H9 (cell line): ENCODE measurements around the gene FICD. TPM values are rescaled to one million over a fixed set of nuclear protein-coding genes. Genes with fewer than 3 reads are reported as not detected.

Source experiments
- DNase-seq: peaks from one replicate; pipeline ENCODE4 v3.0.0-alpha.2; 2017
- H2AFZ ChIP-seq: one replicate; pipeline ENCODE4 v1.6.1; 2013; ENCODE audit warnings: mild to moderate bottlenecking, low read length, control low read depth, moderate library complexity
- H2AK5ac ChIP-seq: 2 replicates; pipeline ENCODE4 v1.6.1; 2013; ENCODE audit warnings: low read length, control low read depth, mixed read lengths; ENCODE audit not compliant: insufficient read length
- H2BK120ac ChIP-seq: one replicate; pipeline ENCODE4 v1.6.1; 2013; ENCODE audit warnings: low read depth, mild to moderate bottlenecking, low read length, control low read depth, inconsistent platforms; ENCODE audit not compliant: poor library complexity, severe bottlenecking
- H2BK12ac ChIP-seq: 2 replicates; pipeline ENCODE4 v1.6.1; 2013; ENCODE audit warnings: low read length, control low read depth, mixed read lengths, low read depth; ENCODE audit not compliant: insufficient read length
- H2BK15ac ChIP-seq: 2 replicates; pipeline ENCODE4 v1.6.1; 2013; ENCODE audit warnings: low read depth, low read length, control low read depth
- H2BK20ac ChIP-seq: one replicate; pipeline ENCODE4 v1.6.1; 2013; ENCODE audit warnings: low read depth, mild to moderate bottlenecking, low read length, control low read depth, inconsistent platforms; ENCODE audit not compliant: poor library complexity, severe bottlenecking
- H2BK5ac ChIP-seq: 2 replicates; pipeline ENCODE4 v1.6.1; 2013; ENCODE audit warnings: low read length, control low read depth, mixed read lengths; ENCODE audit not compliant: insufficient read length
- H3K14ac ChIP-seq: 2 replicates; pipeline ENCODE4 v1.6.1; 2013; ENCODE audit warnings: low read length, control low read depth; ENCODE audit not compliant: insufficient read depth
- H3K18ac ChIP-seq: 2 replicates; pipeline ENCODE4 v1.6.1; 2013; ENCODE audit warnings: low read depth, mild to moderate bottlenecking, mixed read lengths, low read length, control low read depth; ENCODE audit not compliant: insufficient read length
- H3K23ac ChIP-seq: 2 replicates; pipeline ENCODE4 v1.6.1; 2013; ENCODE audit warnings: low read length, control low read depth, mixed read lengths, low read depth; ENCODE audit not compliant: insufficient read length
- H3K23me2 ChIP-seq: 2 replicates; pipeline ENCODE4 v1.6.1; 2013; ENCODE audit warnings: low read depth, mild to moderate bottlenecking, mixed read lengths, low read length, control low read depth; ENCODE audit not compliant: insufficient read length, poor library complexity, severe bottlenecking
- H3K27ac ChIP-seq: 2 replicates; pipeline ENCODE4 v1.5.1; 2013; ENCODE audit warnings: low read length, control low read depth, mixed read lengths, low read depth; ENCODE audit not compliant: insufficient read length
- H3K27me3 ChIP-seq: 2 replicates; pipeline ENCODE4 v1.6.1; 2013; ENCODE audit warnings: low read length, control low read depth, inconsistent platforms; ENCODE audit not compliant: insufficient read depth
- H3K4ac ChIP-seq: 2 replicates; pipeline ENCODE4 v1.6.1; 2013; ENCODE audit warnings: low read depth, mild to moderate bottlenecking, control low read depth, inconsistent platforms, low read length, moderate library complexity
- H3K4me1 ChIP-seq: 2 replicates; pipeline ENCODE4 v1.6.1; 2013; ENCODE audit warnings: low read length, control low read depth, inconsistent platforms; ENCODE audit not compliant: insufficient read depth
- H3K4me2 ChIP-seq: 2 replicates; pipeline ENCODE4 v1.6.1; 2013; ENCODE audit warnings: low read length, control low read depth, mixed read lengths; ENCODE audit not compliant: insufficient read length, insufficient read depth
- H3K56ac ChIP-seq: 2 replicates; pipeline ENCODE4 v1.6.1; 2013; ENCODE audit warnings: low read depth, mild to moderate bottlenecking, mixed read lengths, low read length, control low read depth; ENCODE audit not compliant: insufficient read length
- H3K79me1 ChIP-seq: 2 replicates; pipeline ENCODE4 v1.6.1; 2013; ENCODE audit warnings: low read depth, mild to moderate bottlenecking, moderate library complexity, low read length, control low read depth, inconsistent platforms; ENCODE audit not compliant: insufficient read depth, poor library complexity, severe bottlenecking
- H3K79me2 ChIP-seq: 2 replicates; pipeline ENCODE4 v1.6.1; 2013; ENCODE audit warnings: low read length, control low read depth, inconsistent platforms; ENCODE audit not compliant: insufficient read depth
- H3K9ac ChIP-seq: 2 replicates; pipeline ENCODE4 v1.6.1; 2013; ENCODE audit warnings: low read length, control low read depth, mixed read lengths; ENCODE audit not compliant: insufficient read length; ENCODE audit errors: extremely low read depth
- H3K9me3 ChIP-seq: one replicate; pipeline ENCODE4 v1.6.1; 2013; ENCODE audit warnings: low read depth, low read length, inconsistent platforms; ENCODE audit not compliant: control insufficient read depth
- H3T11ph ChIP-seq: one replicate; pipeline ENCODE4 v1.6.1; 2013; ENCODE audit warnings: mild to moderate bottlenecking, low read length, control low read depth, inconsistent platforms
- H4K20me1 ChIP-seq: one replicate; pipeline ENCODE4 v1.6.1; 2013; ENCODE audit not compliant: control insufficient read depth, insufficient read length, insufficient read depth
- H4K5ac ChIP-seq: 2 replicates; pipeline ENCODE4 v1.6.1; 2013; ENCODE audit warnings: low read depth, mild to moderate bottlenecking, mixed read lengths, low read length, control low read depth; ENCODE audit not compliant: insufficient read length
- H4K8ac ChIP-seq: replicated peaks from 2 replicates; pipeline ENCODE4 v1.6.1; 2013; ENCODE audit warnings: low read length, control low read depth, mixed read lengths, low read depth; ENCODE audit not compliant: insufficient read length
- H4K91ac ChIP-seq: 2 replicates; pipeline ENCODE4 v1.6.1; 2013; ENCODE audit warnings: low read depth, mild to moderate bottlenecking, moderate library complexity, mixed read lengths, low read length, control low read depth; ENCODE audit not compliant: insufficient read length
- H3K27ac Mint-ChIP-seq, 3 experiments: 2 replicates in 2 of 3; 3 replicates in 1 of 3; pipeline ENCODE4 v1.8.0; 2020 to 2021; ENCODE audit warnings: mixed read lengths in 3 of 3, mild to moderate bottlenecking in 1 of 3, moderate library complexity in 1 of 3
- H3K27me3 Mint-ChIP-seq: 2 replicates; pipeline ENCODE4 v1.8.0; 2021; ENCODE audit warnings: low read depth, mild to moderate bottlenecking, moderate library complexity, mixed read lengths
- H3K36me3 Mint-ChIP-seq, 3 experiments: 2 replicates in 2 of 3; 3 replicates in 1 of 3; pipeline ENCODE4 v1.8.0; 2020 to 2021; ENCODE audit warnings: low read depth in 3 of 3, mixed read lengths in 3 of 3; ENCODE audit not compliant: insufficient read depth in 1 of 3
- H3K4me1 Mint-ChIP-seq, 2 experiments: 2 replicates each; pipeline ENCODE4 v1.8.0; 2020; ENCODE audit warnings: mixed read lengths in 2 of 2
- H3K4me3 Mint-ChIP-seq, 2 experiments: 2 replicates in 1 of 2; 3 replicates in 1 of 2; pipeline ENCODE4 v1.8.0; 2020 to 2021; ENCODE audit warnings: mild to moderate bottlenecking in 2 of 2, mixed read lengths in 2 of 2, moderate library complexity in 1 of 2
- H3K9me3 Mint-ChIP-seq, 2 experiments: 2 replicates in 1 of 2; 3 replicates in 1 of 2; pipeline ENCODE4 v1.8.0; 2020; ENCODE audit warnings: mild to moderate bottlenecking in 2 of 2, mixed read lengths in 2 of 2, moderate library complexity in 1 of 2
- CTCF ChIP-seq: fragments of 200-600 bp; sonication (generic); conservative IDR thresholded peaks from 3 replicates; pipeline ENCODE4 v1.8.0; 2021; ENCODE audit warnings: antibody characterized with exemption, mild to moderate bottlenecking
- WGBS: extraction: QIAGEN DNeasy Blood & Tissue Kit; methylation state at CpG from one replicate; pipeline ENCODE4 v1.1.7; 2013; ENCODE audit warnings: missing lambda C conversion rate, low lambda C conversion rate, mixed read lengths; ENCODE audit not compliant: insufficient read length; ENCODE audit errors: extremely low coverage; 5-methylcytosine and 5-hydroxymethylcytosine counted together
- total RNA-seq: library from RNA; stranded (reverse); gene quantifications from 2 replicates; pipeline ENCODE4 v1.2.1, GENCODE V29; 2021

FICD gene
- total RNA-seq, 1 experiment from 2014 or later, result 5.1 TPM

- peaks cover 11 to 12% of the 10 kb centered on the region in 2 experiments for H3K4me1 Mint-ChIP-seq
- Histone ChIP-seq H4K91ac (no peak overlapping the region), H2BK12ac (no peak overlapping the region), H2BK120ac (no peak overlapping the region), H4K20me1 (no peaks in the 10 kb centered on the region), H3K23me2 (no peaks in the 10 kb centered on the region), H2AK5ac (no peak overlapping the region), H3K27ac (no peak overlapping the region), H3K4ac (no peak overlapping the region), H3K79me2 (no peaks in the 10 kb centered on the region), H3T11ph (no peak overlapping the region), H3K23ac (no peak overlapping the region), H3K79me1 (no peaks in the 10 kb centered on the region), H3K4me2 (no peak overlapping the region), H3K27me3 (no peaks in the 10 kb centered on the region), H3K56ac (no peak overlapping the region), H3K9ac (no peak overlapping the region), H2BK5ac (no peak overlapping the region), H3K4me1 (0 out of 2 replicates have a peak, but pooled peaks cover 2% of the 10 kb centered on the region), H2BK20ac (no peak overlapping the region), H3K18ac (no peak overlapping the region), H4K5ac (no peak overlapping the region), H2BK15ac (no peak overlapping the region), H2AFZ (no peak overlapping the region), H3K9me3 (no peaks in the 10 kb centered on the region), H4K8ac (no peak overlapping the region), H3K14ac (no peak overlapping the region)
- no peak for TF ChIP-seq CTCF
- no peak overlapping the region for H3K4me3 Mint-ChIP-seq
- H3K27ac Mint-ChIP-seq, result no peak overlapping the region
- no CpG with 5 or more reads among the region's 2 CpGs for WGBS
- H3K36me3 Mint-ChIP-seq, result peaks cover 2 to 6% (median 3%) of the 10 kb centered on the region in 3 experiments; a peak in 1 of 7 replicates
- no peak for DNase-seq
- H3K27me3 Mint-ChIP-seq, result peaks cover 10% of the 10 kb centered on the region
- H3K9me3 Mint-ChIP-seq, result peaks cover 9 to 12% of the 10 kb centered on the region in 2 experiments
Measured at GRCh38 chr12:108484431-108484830, 30.6 kb upstream of the FICD start.
